T-helper 1 cell treated with Interleukin-12 subunit alpha and Interleukin-12 subunit beta and Interleukin-4 antibody, amounts not matched to agents 30 μg/mL and 1 μg/mL, for 36 hours (primary cell): Measurements from ENCODE around the gene PTTG2.

ENCODE experiments used
- H3K27ac Mint-ChIP-seq: one replicate; pipeline ENCODE4 v1.8.0; 2021; ENCODE audit warnings: mild to moderate bottlenecking, mixed read lengths
- H3K27me3 Mint-ChIP-seq: one replicate; pipeline ENCODE4 v1.8.0; 2021; ENCODE audit warnings: low read depth, mixed read lengths
- H3K36me3 Mint-ChIP-seq: one replicate; pipeline ENCODE4 v1.8.0; 2021; ENCODE audit warnings: low read depth, mixed read lengths
- H3K4me1 Mint-ChIP-seq: one replicate; pipeline ENCODE4 v1.8.0; 2021; ENCODE audit warnings: low read depth, mixed read lengths
- H3K4me3 Mint-ChIP-seq: one replicate; pipeline ENCODE4 v1.8.0; 2021; ENCODE audit warnings: mild to moderate bottlenecking, moderate library complexity, mixed read lengths
- H3K9me3 Mint-ChIP-seq: one replicate; pipeline ENCODE4 v1.8.0; 2021; ENCODE audit warnings: mixed read lengths

PTTG2 gene

GRCh38 chr4:37946503-37947179 lies 13.6 kb upstream of the PTTG2 start:
- H3K4me3 Mint-ChIP-seq, result no peak overlapping the region
- peaks cover 3% of the 10 kb centered on the region for H3K36me3 Mint-ChIP-seq
- peaks cover under 1% of the 10 kb centered on the region for H3K9me3 Mint-ChIP-seq
- H3K27me3 Mint-ChIP-seq, result no peaks in the 10 kb centered on the region
- no peak overlapping the region for H3K27ac Mint-ChIP-seq
- H3K4me1 Mint-ChIP-seq, result peaks cover 8% of the 10 kb centered on the region

GRCh38 chr4:37948542-37948941 lies 11.7 kb upstream of the PTTG2 start:
- Mint-ChIP-seq H3K9me3 (no peaks in the 10 kb centered on the region), H3K4me3 (no peak overlapping the region), H3K27me3 (no peaks in the 10 kb centered on the region), H3K4me1 (peaks cover 9% of the 10 kb centered on the region), H3K36me3 (peaks cover 13% of the 10 kb centered on the region), H3K27ac (no peak overlapping the region)

GRCh38 chr4:37949636-37950426 lies 10.4 kb upstream of the PTTG2 start:
- H3K4me3 Mint-ChIP-seq, result no peak overlapping the region
- H3K27me3 Mint-ChIP-seq, result no peaks in the 10 kb centered on the region
- no peak overlapping the region for H3K27ac Mint-ChIP-seq
- no peaks in the 10 kb centered on the region for H3K9me3 Mint-ChIP-seq
- H3K4me1 Mint-ChIP-seq, result peaks cover 16% of the 10 kb centered on the region
- peaks cover 16% of the 10 kb centered on the region for H3K36me3 Mint-ChIP-seq

- Mint-ChIP-seq H3K4me1 (peaks cover 10% of the 10 kb centered on the region), H3K4me3 (no peak overlapping the region), H3K36me3 (peaks cover 16% of the 10 kb centered on the region), H3K9me3 (no peaks in the 10 kb centered on the region), H3K27me3 (no peaks in the 10 kb centered on the region), H3K27ac (no peak overlapping the region)
Observed at GRCh38 chr4:37951461-37952352, 8.5 kb upstream of the PTTG2 start.

- no peak overlapping the region for H3K4me3 Mint-ChIP-seq
- peaks cover 10% of the 10 kb centered on the region for H3K4me1 Mint-ChIP-seq
- no peak overlapping the region for H3K27ac Mint-ChIP-seq
- peaks cover 16% of the 10 kb centered on the region for H3K36me3 Mint-ChIP-seq
- no peaks in the 10 kb centered on the region for H3K27me3 Mint-ChIP-seq
- H3K9me3 Mint-ChIP-seq, result no peaks in the 10 kb centered on the region
Observed at GRCh38 chr4:37953156-37953555, 7.0 kb upstream of the PTTG2 start.

- no peaks in the 10 kb centered on the region for H3K27me3 Mint-ChIP-seq
- no peak overlapping the region for H3K4me3 Mint-ChIP-seq
- peaks cover 8% of the 10 kb centered on the region for H3K4me1 Mint-ChIP-seq
- no peaks in the 10 kb centered on the region for H3K9me3 Mint-ChIP-seq
- peaks cover 14% of the 10 kb centered on the region for H3K36me3 Mint-ChIP-seq
- H3K27ac Mint-ChIP-seq, result no peak overlapping the region
Observed at GRCh38 chr4:37953620-37954293, 6.4 kb upstream of the PTTG2 start.

GRCh38 chr4:37956941-37957340 lies 3.3 kb upstream of the PTTG2 start:
- Mint-ChIP-seq H3K9me3 (no peaks in the 10 kb centered on the region), H3K4me1 (peaks cover 8% of the 10 kb centered on the region), H3K27me3 (no peaks in the 10 kb centered on the region), H3K27ac (no peak overlapping the region), H3K4me3 (no peak overlapping the region), H3K36me3 (peaks cover 10% of the 10 kb centered on the region)

- Mint-ChIP-seq H3K27ac (no peak overlapping the region), H3K4me1 (peaks cover 6% of the 10 kb centered on the region), H3K27me3 (no peaks in the 10 kb centered on the region), H3K36me3 (peaks cover 2% of the 10 kb centered on the region), H3K4me3 (no peak overlapping the region), H3K9me3 (no peaks in the 10 kb centered on the region)
Observed at GRCh38 chr4:37958932-37959331, 1.3 kb upstream of the PTTG2 start.

GRCh38 chr4:37960679-37961450 lies 667 bp downstream of the PTTG2 start:
- no peak overlapping the region for H3K4me3 Mint-ChIP-seq
- H3K9me3 Mint-ChIP-seq, result no peaks in the 10 kb centered on the region
- H3K27me3 Mint-ChIP-seq, result no peaks in the 10 kb centered on the region
- H3K4me1 Mint-ChIP-seq, result no peaks in the 10 kb centered on the region
- no peaks in the 10 kb centered on the region for H3K36me3 Mint-ChIP-seq
- H3K27ac Mint-ChIP-seq, result no peak overlapping the region

GRCh38 chr4:37964734-37965457 lies 4.7 kb downstream of the PTTG2 start:
- Mint-ChIP-seq H3K4me1 (no peaks in the 10 kb centered on the region), H3K36me3 (no peaks in the 10 kb centered on the region), H3K9me3 (no peaks in the 10 kb centered on the region), H3K27me3 (no peaks in the 10 kb centered on the region), H3K27ac (no peak overlapping the region), H3K4me3 (no peak overlapping the region)

- H3K9me3 Mint-ChIP-seq, result no peaks in the 10 kb centered on the region
- H3K4me1 Mint-ChIP-seq, result peaks cover 5% of the 10 kb centered on the region
- no peak overlapping the region for H3K27ac Mint-ChIP-seq
- no peak overlapping the region for H3K4me3 Mint-ChIP-seq
- H3K36me3 Mint-ChIP-seq, result no peaks in the 10 kb centered on the region
- no peaks in the 10 kb centered on the region for H3K27me3 Mint-ChIP-seq
Observed at GRCh38 chr4:37966044-37966443, 5.8 kb downstream of the PTTG2 start.

GRCh38 chr4:37967736-37968135 lies 7.5 kb downstream of the PTTG2 start:
- Mint-ChIP-seq H3K27me3 (no peaks in the 10 kb centered on the region), H3K4me1 (peaks cover 5% of the 10 kb centered on the region), H3K4me3 (no peak overlapping the region), H3K27ac (no peak overlapping the region), H3K9me3 (no peaks in the 10 kb centered on the region), H3K36me3 (no peaks in the 10 kb centered on the region)

- H3K4me1 Mint-ChIP-seq, result peaks cover 5% of the 10 kb centered on the region
- H3K36me3 Mint-ChIP-seq, result no peaks in the 10 kb centered on the region
- H3K27ac Mint-ChIP-seq, result no peak overlapping the region
Observed at GRCh38 chr4:37968747-37969146, 8.5 kb downstream of the PTTG2 start.

More at GRCh38 chr4:37968747-37969146, 8.5 kb downstream of the PTTG2 start:
- Mint-ChIP-seq H3K9me3 (no peaks in the 10 kb centered on the region), H3K4me3 (no peak overlapping the region), H3K27me3 (no peaks in the 10 kb centered on the region)
